K562 (cell line): ENCODE results near the gene DHCR24.

ENCODE experiments used
- CTCF ChIP-seq, 3 experiments: IDR thresholded peaks in 2 of 3; conservative IDR thresholded peaks in 1 of 3; 2 replicates each; pipeline ENCODE4 v1.5.1; 2011 to 2012; ENCODE audit warnings: low read length in 3 of 3, mild to moderate bottlenecking in 3 of 3, control low read depth in 2 of 3, improper control_type of control experiment in 1 of 3, inconsistent platforms in 1 of 3, low read depth in 1 of 3, mixed read lengths in 1 of 3, moderate library complexity in 1 of 3; ENCODE audit not compliant: insufficient read depth in 2 of 3
- JUN ChIP-seq, 2 experiments: sonication (generic) in 1 of 2; formaldehyde crosslinking in 1 of 2; IDR thresholded peaks; 2 replicates each; pipeline versions ENCODE4 v1.6.1 to v1.8.0; 2012 to 2022; ENCODE audit warnings: borderline replicate concordance in 2 of 2, mild to moderate bottlenecking in 2 of 2, improper control_type of control experiment in 1 of 2, low read depth in 1 of 2, low read length in 1 of 2, missing genetic modification reagents in 1 of 2
- MED1 ChIP-seq: sonication (generic); formaldehyde crosslinking; IDR thresholded peaks from 2 replicates; pipeline ENCODE4 v1.8.1; 2023; ENCODE audit warnings: missing genetic modification reagents, borderline replicate concordance
- NKRF ChIP-seq: fragments of 450-650 bp; IDR thresholded peaks from 2 replicates; pipeline ENCODE4 v1.6.1; 2016; ENCODE audit warnings: borderline replicate concordance
- POLR2A ChIP-seq: fragments of 450-650 bp; conservative IDR thresholded peaks from 2 replicates; pipeline ENCODE4 v1.6.1; 2016
- POLR2AphosphoS5 ChIP-seq: IDR thresholded peaks from 2 replicates; pipeline ENCODE4 v1.6.1; 2011; ENCODE audit warnings: mild to moderate bottlenecking, low read depth, low read length, moderate library complexity; ENCODE audit not compliant: control insufficient read depth, insufficient read depth
- ZNF274 ChIP-seq: IDR thresholded peaks from 2 replicates; pipeline ENCODE4 v1.6.1; 2011; ENCODE audit warnings: low read depth, mild to moderate bottlenecking, low read length, moderate library complexity, borderline replicate concordance

DNA sequence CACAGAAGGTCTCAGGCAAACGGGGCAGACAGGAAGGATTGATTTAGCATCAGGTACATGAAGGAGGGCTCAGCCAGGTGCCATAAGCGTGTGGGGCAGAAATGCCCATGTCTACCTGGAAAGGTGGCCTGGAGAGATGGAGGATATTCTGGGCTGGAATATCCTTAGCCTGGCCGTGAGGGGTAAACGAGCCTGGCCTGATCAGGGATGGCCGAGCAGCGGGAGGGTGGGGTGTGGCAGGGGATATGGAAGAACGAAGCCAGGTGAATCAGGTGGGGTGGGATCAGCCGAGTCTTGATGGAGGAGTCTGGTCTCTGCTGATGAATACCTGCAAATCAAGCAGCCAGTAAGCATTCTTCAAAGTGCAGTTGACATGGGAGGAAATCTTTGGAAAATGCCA is 50.4 kb downstream of the DHCR24 start:
- TF ChIP-seq CTCF (IDR thresholded peaks at IDR 0.05 in 2 of 3, conservative IDR thresholded peaks at IDR 0.05 in 1 of 3; ENCODE audit: insufficient read depth in 2 of 3, low read depth in 1 of 3, low read length in 3 of 3) = no peak
- TF ChIP-seq POLR2A = no peak
- no peak for TF ChIP-seq NKRF
- no peak for TF ChIP-seq ZNF274
- TF ChIP-seq JUN (IDR thresholded peaks at IDR 0.05; ENCODE audit: borderline replicate concordance, low read depth, low read length) = no peak
- TF ChIP-seq JUN (CRISPR knock-in tag; IDR thresholded peaks at IDR 0.05; ENCODE audit: borderline replicate concordance) = no peak
- no peak for TF ChIP-seq POLR2AphosphoS5
- TF ChIP-seq MED1 (CRISPR knock-in tag) = no peak
